HepG2 (cell line): Measurements from ENCODE around the gene GNAT2. TPM values are rescaled to one million over a fixed set of nuclear protein-coding genes. Genes with fewer than 3 reads are reported as not detected.

Experiments used
- CBFB ChIP-seq: sonication (generic); formaldehyde crosslinking; IDR thresholded peaks from 2 replicates; pipeline ENCODE4 v1.4.0; 2020; ENCODE audit warnings: missing genetic modification reagents
- ESRRA ChIP-seq: sonication (generic); formaldehyde crosslinking; IDR thresholded peaks from 2 replicates; pipeline ENCODE4 v1.5.1; 2020; ENCODE audit warnings: mild to moderate bottlenecking, low read depth, missing genetic modification reagents
- PAX8 ChIP-seq: sonication (generic); formaldehyde crosslinking; IDR thresholded peaks from 2 replicates; pipeline ENCODE4 v1.8.0; 2022; ENCODE audit warnings: mild to moderate bottlenecking, missing genetic modification reagents, borderline replicate concordance
- PRPF4 ChIP-seq: fragments of 200-400 bp; formaldehyde crosslinking; IDR thresholded peaks from 2 replicates; pipeline ENCODE4 v1.6.1; 2016; ENCODE audit warnings: low read length, low read depth; ENCODE audit not compliant: poor library complexity, severe bottlenecking
- SYNCRIP ChIP-seq: fragments of 200-400 bp; formaldehyde crosslinking; IDR thresholded peaks from 2 replicates; pipeline ENCODE4 v1.6.1; 2018; ENCODE audit warnings: mild to moderate bottlenecking, low read depth, low read length; ENCODE audit not compliant: insufficient read depth
- ZFP36L2 ChIP-seq: sonication (generic); formaldehyde crosslinking; IDR thresholded peaks from 2 replicates; pipeline ENCODE4 v1.4.0; 2020; ENCODE audit warnings: missing genetic modification reagents
- ZKSCAN1 ChIP-seq: fragments of 150-350 bp; IDR thresholded peaks from 2 replicates; pipeline ENCODE4 v1.6.1; 2014; ENCODE audit warnings: low read length
- ZNF20 ChIP-seq: sonication (generic); formaldehyde crosslinking; IDR thresholded peaks from 2 replicates; pipeline ENCODE4 v1.4.0; 2020; ENCODE audit warnings: mild to moderate bottlenecking, moderate library complexity, missing genetic modification reagents
- ZNF44 ChIP-seq: sonication (generic); formaldehyde crosslinking; IDR thresholded peaks from 2 replicates; pipeline ENCODE4 v1.5.1; 2020; ENCODE audit warnings: mild to moderate bottlenecking, missing genetic modification reagents
- ZNF883 ChIP-seq: sonication (generic); formaldehyde crosslinking; IDR thresholded peaks from 2 replicates; pipeline ENCODE4 v1.5.1; 2020; ENCODE audit warnings: mild to moderate bottlenecking, missing genetic modification reagents; ENCODE audit errors: not compliant biosample characterization
- polyA plus RNA-seq, 8 experiments: library from polyadenylated mRNA; depleted of rRNA in 3 of 8; stranded (reverse) in 7 of 8; unstranded in 1 of 8; fragments of >200 nt; fragmentation: Illumina TruSeq in 4 of 8; extraction: Trizol in 4 of 8; gene quantifications; 2 replicates each; pipeline versions ENCODE4 v1.2.1 to v1.2.3, GENCODE V29; 2011 to 2016; ENCODE audit warnings: low read depth in 4 of 8, missing spikeins in 1 of 8, mixed read lengths in 1 of 8; ENCODE audit not compliant: insufficient read depth in 1 of 8
- total RNA-seq, 5 experiments: library from RNA; depleted of rRNA; stranded (reverse); fragments of >200 nt; fragmentation: Illumina TruSeq; extraction: Trizol; gene quantifications; 2 replicates each; pipeline ENCODE4 v1.2.3, GENCODE V29; 2016; ENCODE audit warnings: low read depth in 1 of 5
- TF ChIP-seq, protein P1 (sequence below): sonication (generic); formaldehyde crosslinking; IDR thresholded peaks from 2 replicates; pipeline ENCODE4 v1.4.0; 2020; ENCODE audit warnings: missing genetic modification reagents, mild to moderate bottlenecking, borderline replicate concordance
- TF ChIP-seq, protein P2 (sequence below): sonication (generic); formaldehyde crosslinking; IDR thresholded peaks from 2 replicates; pipeline ENCODE4 v1.5.0; 2020; ENCODE audit warnings: mild to moderate bottlenecking, missing genetic modification reagents
- TF ChIP-seq, protein P3 (sequence below), 2 experiments: fragments of 450-650 bp in 1 of 2; sonication (generic) in 1 of 2; formaldehyde crosslinking; IDR thresholded peaks; 2 replicates each; pipeline versions ENCODE4 v1.5.0 to v1.8.0; 2020 to 2022; ENCODE audit warnings: mild to moderate bottlenecking in 1 of 2, missing genetic modification reagents in 1 of 2
- TF ChIP-seq, protein P4 (sequence below): IDR thresholded peaks from 2 replicates; pipeline ENCODE4 v1.6.1; 2016

Gene GNAT2
- total and polyA plus RNA-seq, 2 of the 13 experiments (the other 11 are each of a cell fraction or from before 2014, with no cell fraction given): 0.08 to 0.20 TPM

DNA sequence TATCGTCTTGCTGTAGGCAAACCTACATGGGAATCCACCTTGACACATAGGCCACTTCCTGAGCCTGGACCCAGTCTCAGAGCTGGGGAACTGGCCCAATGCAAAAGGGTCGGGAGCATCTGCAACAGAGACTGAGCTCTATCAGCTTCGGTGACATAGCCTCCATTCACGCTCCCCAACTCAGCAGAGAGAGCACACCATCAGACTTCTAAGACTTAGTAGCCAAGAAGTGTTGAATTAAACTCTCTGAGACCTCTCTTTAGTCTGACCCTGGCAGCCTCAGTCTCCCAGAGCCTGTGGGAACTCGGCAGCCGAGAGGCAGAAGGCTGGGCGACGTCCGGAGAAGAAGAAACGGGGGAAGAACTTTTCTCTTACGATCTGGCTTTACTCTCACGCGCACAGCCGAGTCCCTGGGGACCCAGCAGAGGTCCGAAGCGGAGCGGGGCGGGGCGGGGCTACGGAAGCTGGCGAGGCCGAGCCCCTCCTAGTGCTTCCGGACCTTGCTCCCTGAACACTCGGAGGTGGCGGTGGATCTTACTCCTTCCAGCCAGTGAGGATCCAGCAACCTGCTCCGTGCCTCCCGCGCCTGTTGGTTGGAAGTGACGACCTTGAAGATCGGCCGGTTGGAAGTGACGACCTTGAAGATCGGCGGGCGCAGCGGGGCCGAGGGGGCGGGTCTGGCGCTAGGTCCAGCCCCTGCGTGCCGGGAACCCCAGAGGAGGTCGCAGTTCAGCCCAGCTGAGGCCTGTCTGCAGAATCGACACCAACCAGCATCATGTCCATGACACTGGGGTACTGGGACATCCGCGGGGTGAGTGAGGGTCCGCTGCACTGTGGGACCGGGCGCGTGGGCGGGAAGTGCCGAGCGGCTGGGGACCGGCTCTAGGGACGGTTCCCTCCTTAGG, 36.5 kb upstream of the GNAT2 start, which contains the start of gene GSTM4 (continued):
- TF ChIP-seq, protein P1, sequence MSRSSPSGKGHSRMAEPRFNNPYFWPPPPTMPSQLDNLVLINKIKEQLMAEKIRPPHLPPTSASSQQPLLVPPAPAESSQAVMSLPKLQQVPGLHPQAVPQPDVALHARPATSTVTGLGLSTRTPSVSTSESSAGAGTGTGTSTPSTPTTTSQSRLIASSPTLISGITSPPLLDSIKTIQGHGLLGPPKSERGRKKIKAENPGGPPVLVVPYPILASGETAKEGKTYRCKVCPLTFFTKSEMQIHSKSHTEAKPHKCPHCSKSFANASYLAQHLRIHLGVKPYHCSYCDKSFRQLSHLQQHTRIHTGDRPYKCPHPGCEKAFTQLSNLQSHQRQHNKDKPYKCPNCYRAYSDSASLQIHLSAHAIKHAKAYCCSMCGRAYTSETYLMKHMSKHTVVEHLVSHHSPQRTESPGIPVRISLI (CRISPR knock-in tag): peak; percentile 43; the same call in 1 of the 2 replicates
- TF ChIP-seq ZNF20 (CRISPR knock-in tag) (no peak), SYNCRIP (no peak), ESRRA (CRISPR knock-in tag) (peak; percentile 88), ZFP36L2 (CRISPR knock-in tag) (no peak), PRPF4 (no peak), ZKSCAN1 (no peak), ZNF883 (CRISPR knock-in tag) (peak; percentile 67), CBFB (peak; percentile 26; the same call in 1 of the 2 replicates), PAX8 (CRISPR knock-in tag) (0 out of 2 replicates have a peak, but pooled peaks have one; percentile 67), ZNF44 (no peak; the same call in 1 of the 2 replicates)
- TF ChIP-seq, protein P2, sequence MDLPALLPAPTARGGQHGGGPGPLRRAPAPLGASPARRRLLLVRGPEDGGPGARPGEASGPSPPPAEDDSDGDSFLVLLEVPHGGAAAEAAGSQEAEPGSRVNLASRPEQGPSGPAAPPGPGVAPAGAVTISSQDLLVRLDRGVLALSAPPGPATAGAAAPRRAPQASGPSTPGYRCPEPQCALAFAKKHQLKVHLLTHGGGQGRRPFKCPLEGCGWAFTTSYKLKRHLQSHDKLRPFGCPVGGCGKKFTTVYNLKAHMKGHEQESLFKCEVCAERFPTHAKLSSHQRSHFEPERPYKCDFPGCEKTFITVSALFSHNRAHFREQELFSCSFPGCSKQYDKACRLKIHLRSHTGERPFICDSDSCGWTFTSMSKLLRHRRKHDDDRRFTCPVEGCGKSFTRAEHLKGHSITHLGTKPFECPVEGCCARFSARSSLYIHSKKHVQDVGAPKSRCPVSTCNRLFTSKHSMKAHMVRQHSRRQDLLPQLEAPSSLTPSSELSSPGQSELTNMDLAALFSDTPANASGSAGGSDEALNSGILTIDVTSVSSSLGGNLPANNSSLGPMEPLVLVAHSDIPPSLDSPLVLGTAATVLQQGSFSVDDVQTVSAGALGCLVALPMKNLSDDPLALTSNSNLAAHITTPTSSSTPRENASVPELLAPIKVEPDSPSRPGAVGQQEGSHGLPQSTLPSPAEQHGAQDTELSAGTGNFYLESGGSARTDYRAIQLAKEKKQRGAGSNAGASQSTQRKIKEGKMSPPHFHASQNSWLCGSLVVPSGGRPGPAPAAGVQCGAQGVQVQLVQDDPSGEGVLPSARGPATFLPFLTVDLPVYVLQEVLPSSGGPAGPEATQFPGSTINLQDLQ (CRISPR knock-in tag): peak; percentile 23; the same call in 1 of the 2 replicates
- TF ChIP-seq, protein P3, sequence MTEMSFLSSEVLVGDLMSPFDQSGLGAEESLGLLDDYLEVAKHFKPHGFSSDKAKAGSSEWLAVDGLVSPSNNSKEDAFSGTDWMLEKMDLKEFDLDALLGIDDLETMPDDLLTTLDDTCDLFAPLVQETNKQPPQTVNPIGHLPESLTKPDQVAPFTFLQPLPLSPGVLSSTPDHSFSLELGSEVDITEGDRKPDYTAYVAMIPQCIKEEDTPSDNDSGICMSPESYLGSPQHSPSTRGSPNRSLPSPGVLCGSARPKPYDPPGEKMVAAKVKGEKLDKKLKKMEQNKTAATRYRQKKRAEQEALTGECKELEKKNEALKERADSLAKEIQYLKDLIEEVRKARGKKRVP (CRISPR knock-in tag; IDR thresholded peaks at IDR 0.05): 0 out of 4 replicates have a peak, but pooled peaks of 1 of the 2 experiments have one; percentile 7
- TF ChIP-seq, protein P4, sequence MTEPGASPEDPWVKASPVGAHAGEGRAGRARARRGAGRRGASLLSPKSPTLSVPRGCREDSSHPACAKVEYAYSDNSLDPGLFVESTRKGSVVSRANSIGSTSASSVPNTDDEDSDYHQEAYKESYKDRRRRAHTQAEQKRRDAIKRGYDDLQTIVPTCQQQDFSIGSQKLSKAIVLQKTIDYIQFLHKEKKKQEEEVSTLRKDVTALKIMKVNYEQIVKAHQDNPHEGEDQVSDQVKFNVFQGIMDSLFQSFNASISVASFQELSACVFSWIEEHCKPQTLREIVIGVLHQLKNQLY (CRISPR knock-in tag): no peak
